Hindlimb muscle (tissue), 1 donor: ENCODE data around the gene MYOM3. TPM values are rescaled to one million over a fixed set of nuclear protein-coding genes. Genes with fewer than 3 reads are reported as not detected.
"Not testable (repeated sequence)": the region's sequence is repeated elsewhere in the genome, so short reads cannot be mapped to it uniquely, and the experiment has no call there.

Experiments used
- DNase-seq: peaks from one replicate; pipeline ENCODE4 v3.0.0-alpha.2; 2013
- polyA plus RNA-seq: library from polyadenylated mRNA; unstranded; fragments of 120-200 nt; gene quantifications from one replicate; pipeline ENCODE4 v1.2.1, GENCODE V29; 2013; ENCODE audit not compliant: insufficient read length

MYOM3 gene
- polyA plus RNA-seq, 1 donor, result 458 TPM

- DNase-seq, result peak; percentile 67
Observed at GRCh38 chr1:24070821-24071393, 41.0 kb downstream of the MYOM3 start.

- no peak for DNase-seq
Observed at GRCh38 chr1:24069817-24070216, 42.1 kb downstream of the MYOM3 start.

DNA sequence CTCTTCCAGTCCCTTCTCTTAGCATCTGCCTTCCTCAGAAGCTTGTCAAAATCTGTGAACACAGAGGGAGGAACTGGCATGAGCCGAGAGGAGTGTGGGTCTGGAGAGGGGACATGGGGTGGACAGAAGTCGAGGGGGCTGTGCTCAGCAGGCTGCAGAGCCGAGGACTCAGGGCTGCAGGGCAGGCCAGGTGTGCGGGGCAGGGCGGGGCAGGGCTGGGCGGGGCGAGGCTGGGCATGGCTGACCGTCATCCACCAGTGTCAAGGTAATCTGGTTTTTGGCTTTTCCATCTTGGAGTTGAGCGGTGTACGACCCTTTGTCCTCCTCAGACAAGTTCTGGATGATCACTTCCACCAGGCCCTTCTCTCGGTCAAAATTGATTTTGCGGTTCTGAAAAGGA, 44.0 kb downstream of the MYOM3 start:
- no peak for DNase-seq

DNA sequence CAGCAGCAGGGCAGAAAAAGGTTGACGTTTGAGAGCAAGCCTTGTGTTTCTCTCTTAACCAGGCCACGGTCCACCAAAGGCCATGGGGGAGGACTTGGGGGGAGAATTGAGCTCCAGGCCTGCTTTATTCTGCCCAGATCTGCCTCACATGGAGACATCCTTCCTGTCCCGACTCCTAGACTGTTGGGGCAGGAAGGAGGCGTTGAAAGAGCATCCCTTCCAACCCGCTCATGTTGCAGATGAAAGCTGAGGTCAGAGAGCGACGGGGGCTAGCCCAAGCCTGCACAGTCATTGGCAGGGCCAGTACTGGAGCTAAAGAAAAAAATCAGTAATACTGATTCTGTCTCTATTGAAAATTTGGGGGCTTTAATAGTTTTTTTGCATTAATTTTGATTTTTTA, 46.6 kb downstream of the MYOM3 start:
- DNase-seq, result no peak

DNA sequence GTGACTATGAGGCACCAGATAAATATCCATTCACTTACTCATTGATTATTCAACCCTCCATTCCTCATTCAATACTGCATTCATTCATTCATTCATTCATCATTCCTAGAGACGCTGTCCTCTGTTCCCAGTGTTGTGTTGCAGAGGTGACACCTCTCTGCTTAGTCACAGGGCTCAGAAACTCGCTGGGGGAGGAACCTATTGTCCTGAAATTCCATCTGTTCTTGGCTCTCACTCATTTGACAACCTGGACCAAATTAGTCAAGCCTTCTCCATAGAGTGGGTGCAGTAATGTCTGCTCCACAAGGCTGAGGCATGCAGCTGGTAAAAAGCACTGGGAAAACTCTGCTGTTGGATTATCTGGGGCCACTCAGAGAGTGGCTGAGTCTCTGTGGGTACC, 49.7 kb downstream of the MYOM3 start:
- DNase-seq, result no peak

GRCh38 chr1:24060482-24060881, 51.5 kb downstream of the MYOM3 start:
- no peak for DNase-seq

GRCh38 chr1:24058671-24059455, 53.1 kb downstream of the MYOM3 start:
- DNase-seq, result no peak

GRCh38 chr1:24057171-24057570, 54.8 kb downstream of the MYOM3 start:
- DNase-seq, result no peak

DNA sequence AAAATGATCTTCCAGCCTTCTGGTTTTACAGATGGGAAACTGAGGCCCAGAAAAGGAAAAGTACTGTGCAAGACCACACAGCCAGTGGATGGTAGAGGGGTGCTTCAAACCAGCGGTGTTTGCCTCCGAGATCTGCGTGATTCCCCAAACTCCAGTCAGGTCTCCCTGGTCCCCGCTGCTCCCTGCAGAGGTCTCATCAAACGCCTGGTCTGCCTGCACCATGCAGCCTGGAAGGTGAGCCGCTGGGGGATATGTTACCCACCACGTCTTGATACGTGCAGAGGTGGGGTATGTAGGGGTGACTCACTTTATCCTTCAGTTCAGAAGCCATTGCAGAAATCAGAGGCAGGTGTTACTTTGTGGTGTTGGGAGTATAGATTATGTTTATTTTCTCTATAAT, 56.3 kb downstream of the MYOM3 start:
- no peak for DNase-seq

DNA sequence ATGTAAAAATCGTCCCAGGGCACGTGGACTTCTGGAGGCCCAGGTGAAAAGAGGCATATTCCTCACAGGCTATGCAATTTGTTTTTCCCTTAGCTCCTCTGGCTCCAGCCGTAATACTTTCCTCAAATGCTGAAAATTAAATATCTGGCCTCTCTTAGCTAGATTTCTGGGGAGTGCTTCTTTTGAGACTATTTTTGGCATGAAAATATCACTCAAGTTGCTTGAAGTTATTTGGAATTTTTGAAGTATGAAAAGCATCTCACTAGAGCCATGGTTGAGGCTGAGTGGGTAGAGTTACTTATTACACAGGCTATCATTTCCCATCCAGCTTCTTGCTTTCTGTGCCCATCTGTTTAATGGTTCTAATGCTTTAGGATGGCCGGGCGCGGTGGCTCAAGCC, 59.7 kb downstream of the MYOM3 start:
- no peak for DNase-seq

DNA sequence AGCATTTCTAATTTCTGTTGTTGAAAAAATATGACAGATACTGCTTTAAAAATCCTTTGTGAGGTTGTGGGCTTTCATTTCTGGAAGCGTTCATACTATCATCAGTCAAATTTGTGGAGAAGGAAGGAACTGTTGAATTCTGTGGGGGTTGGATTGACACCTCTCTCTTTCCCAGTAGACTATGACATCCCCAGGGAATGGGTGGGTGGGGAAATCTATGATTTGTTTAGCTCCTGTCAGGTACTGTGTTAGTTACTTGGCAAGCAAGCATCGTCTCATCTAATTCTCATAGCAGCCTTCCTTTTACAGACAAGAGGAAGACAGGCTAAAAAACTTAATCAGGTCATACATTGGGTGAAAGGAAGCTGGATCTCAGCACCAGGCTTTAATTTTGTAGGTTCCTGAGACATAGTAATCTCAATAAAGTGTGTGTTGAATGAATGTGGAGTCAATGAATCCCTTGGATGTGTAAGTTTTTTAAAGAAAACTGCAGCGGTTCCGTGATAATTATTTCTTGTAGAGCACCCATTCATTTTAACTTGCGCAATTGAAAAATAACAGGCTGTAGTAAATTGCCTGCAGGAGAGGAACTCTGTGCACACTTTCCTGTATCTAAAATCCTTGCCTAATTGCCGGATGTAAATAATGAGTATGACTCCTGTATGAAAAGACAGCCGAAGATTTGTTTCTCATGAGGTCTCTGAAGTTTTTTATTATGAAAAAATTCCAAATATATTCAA, 60.6 kb downstream of the MYOM3 start:
- DNase-seq, result no peak

- DNase-seq, result no peak
Observed at GRCh38 chr1:24049733-24050132, 62.2 kb downstream of the MYOM3 start.

DNA sequence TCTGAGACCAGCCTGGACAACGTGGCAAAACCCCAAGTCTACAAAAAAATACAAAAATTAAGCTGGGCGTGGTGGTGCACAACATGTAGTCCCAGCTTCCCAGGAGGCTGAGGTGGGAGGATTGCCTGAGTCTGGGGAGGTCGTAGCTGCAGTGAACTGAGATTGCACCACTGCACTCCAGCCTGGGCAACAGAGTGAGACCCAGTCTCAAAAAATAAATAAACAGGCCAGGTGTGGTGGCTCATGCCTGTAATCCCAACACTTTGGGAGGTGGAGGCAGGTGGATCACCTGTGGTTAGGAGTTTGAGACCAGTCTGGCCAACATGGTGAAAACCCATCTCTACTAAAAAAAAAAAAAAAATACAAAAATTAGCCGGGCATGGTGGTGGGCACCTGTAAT, 63.0 kb downstream of the MYOM3 start:
- DNase-seq, result not testable (repeated sequence)

- DNase-seq, result no peak
Observed at GRCh38 chr1:24048205-24048869, 63.6 kb downstream of the MYOM3 start.

- DNase-seq, result no peak
Observed at GRCh38 chr1:24047110-24047477, 64.8 kb downstream of the MYOM3 start.

DNA sequence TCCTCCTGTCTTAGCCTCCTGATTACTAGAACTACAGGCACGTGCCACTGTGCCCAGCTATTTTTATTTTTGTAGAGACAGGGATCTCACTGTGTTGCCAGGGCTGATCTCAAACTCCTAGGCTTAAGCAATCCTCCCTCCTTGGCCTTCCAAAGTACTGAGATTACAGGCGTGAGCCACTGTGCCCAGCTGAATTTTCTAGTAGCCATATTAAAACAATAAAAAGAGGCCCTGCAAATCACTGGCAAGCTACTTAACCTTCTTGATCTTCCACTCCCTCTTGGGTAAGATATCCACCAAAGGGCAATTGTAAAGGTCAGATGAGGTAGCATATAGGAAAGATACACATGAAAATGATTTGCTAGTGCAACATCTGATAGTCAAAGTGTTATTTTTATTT, 66.2 kb downstream of the MYOM3 start:
- DNase-seq, result no peak

DNA sequence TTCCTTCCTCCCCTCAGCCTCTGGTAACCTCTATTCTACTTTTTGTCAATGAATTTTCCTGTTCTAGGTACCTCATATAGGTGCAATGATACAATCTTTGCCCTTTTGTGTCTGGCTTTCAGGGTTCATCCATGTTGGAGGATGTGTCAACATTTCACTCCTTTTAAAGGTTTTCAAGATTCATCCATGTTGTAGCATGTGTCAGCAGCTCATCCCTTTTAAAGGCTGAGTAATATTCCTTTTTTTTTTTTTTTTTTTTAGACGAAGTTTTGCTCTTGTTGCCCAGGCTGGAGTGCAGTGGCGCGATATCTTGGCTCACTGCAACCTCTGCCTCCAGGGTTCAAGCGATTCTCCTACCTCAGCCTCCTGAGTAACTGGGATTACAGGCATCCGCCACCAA, 67.3 kb downstream of the MYOM3 start:
- DNase-seq, result not testable (repeated sequence)

DNA sequence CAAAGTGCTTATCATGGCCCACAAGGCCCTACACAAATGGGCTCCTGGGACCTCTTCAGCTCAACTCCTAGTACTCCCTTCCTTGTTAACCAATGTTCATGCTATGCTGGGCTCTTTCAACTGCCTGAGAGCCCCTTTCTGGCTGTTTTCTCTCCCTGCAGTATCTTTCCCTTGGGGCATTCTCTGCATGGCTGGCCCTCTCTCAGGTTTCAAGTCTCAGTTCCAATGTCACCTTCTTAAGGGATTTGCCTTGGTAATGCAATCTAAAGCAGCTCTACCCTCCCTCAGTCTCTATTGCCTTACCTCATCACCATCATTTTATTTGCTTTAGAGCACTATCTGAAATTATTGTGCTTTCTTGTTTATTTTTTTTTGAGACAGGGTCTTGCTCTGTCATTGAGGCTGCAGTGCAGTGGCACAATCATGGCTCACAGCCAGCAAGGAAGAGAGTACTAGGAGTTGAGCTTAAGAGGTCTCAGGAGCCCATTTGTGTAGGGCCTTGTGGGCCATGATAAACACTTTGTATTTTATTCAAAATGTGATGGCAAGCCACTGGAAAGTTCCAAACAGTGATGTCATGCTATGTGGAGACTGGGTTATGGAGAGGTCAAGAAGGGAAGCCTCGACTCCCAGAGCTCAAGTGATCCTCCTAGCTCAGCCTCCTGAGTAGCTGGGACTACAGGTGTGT, 68.4 kb downstream of the MYOM3 start:
- no peak for DNase-seq

DNA sequence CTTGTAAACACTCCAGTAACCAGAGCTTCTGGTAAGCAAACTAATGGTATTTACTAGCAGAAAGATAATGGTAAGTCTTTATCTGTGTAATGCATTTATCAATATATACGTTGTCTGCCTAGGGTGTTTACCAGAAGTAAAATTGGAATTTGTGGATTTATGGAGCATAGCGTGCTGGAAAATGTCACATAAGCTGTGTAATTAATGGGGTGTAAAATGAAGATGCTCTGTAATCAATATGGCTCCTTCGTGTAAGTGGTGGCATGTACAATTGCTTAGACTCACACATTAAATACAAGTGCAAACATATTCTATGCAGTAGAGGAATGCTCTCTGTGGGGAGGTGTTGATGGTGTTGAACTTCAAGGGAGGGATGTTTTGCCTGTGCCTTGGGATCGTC, 69.6 kb downstream of the MYOM3 start:
- no peak for DNase-seq

DNA sequence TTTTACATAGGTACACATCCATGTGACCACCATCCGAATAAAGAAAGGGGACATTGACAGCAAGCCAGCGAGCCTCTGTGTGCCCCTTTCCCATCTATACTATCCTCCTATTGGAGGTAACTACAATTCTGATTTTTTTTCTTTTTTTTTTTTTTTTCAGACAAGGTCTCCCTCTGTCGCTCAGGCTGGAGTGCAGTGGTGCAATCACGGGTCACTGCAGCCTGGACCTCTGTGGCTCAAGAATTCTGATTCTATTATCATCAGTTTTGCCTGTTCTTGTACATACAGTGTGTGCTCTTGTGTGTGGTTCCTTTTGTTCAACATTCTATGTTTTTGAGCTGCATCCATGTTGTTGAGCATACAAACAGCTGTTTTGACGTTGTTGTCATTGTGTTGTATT, 75.8 kb downstream of the MYOM3 start:
- DNase-seq, result no peak

DNA sequence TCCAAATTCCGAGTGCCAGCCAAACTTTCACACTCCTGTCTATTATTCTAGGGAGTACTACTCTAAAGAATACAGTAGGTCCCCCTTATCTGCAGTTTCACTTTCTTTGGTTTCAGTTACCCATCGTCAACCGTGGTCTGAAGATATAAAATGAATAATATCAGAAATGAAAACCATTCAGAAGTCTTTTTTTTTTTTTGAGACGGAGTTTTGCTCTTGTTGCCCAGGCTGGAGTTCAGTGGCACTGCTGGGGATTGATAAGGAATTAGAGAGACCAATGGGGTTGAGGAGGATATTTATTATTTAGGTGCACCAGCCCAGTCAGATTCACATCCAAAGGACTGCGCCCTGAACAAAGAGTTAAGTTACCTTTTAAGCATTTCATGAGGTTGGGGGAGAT, 79.0 kb downstream of the MYOM3 start:
- DNase-seq, result no peak

- not testable (repeated sequence) for DNase-seq
Observed at GRCh38 chr1:24030976-24031516, 80.9 kb downstream of the MYOM3 start.
